HG03159 (cell line): ENCODE data around the gene MT3.
A peak's percentile ranks its signal among the peaks of the same experiment; 100 is the strongest.

Experiments used
- ATAC-seq: cut with Tn5 transposase; IDR thresholded peaks from one replicate; pipeline ENCODE4 v1.9.1; 2021; ENCODE audit warnings: mild to moderate bottlenecking, moderate library complexity; ENCODE audit not compliant: unreplicated experiment

MT3 gene

GRCh38 chr16:56628486-56629350 lies 39.4 kb downstream of the MT3 start:
- no peak for ATAC-seq

GRCh38 chr16:56629531-56629930 lies 40.2 kb downstream of the MT3 start:
- no peak for ATAC-seq

GRCh38 chr16:56630134-56630533 lies 40.8 kb downstream of the MT3 start:
- peak; percentile 78 for ATAC-seq

- ATAC-seq = no peak
Measured at GRCh38 chr16:56631197-56631596, 41.9 kb downstream of the MT3 start.

- no peak for ATAC-seq
Measured at GRCh38 chr16:56631832-56632155, 42.5 kb downstream of the MT3 start.

- no peak for ATAC-seq
Measured at GRCh38 chr16:56632156-56632847, 43.0 kb downstream of the MT3 start, which contains the start of gene MT1M. TSS of gene MT1M (plus strand) at chr16:56632659. CDS start at chr16:56632732, 73 bp downstream.

- no peak for ATAC-seq
Measured at GRCh38 chr16:56632848-56633365, 43.6 kb downstream of the MT3 start.

GRCh38 chr16:56633535-56633934 lies 44.2 kb downstream of the MT3 start:
- ATAC-seq = no peak

GRCh38 chr16:56634715-56635440 lies 45.5 kb downstream of the MT3 start:
- ATAC-seq = no peak

- ATAC-seq = no peak
Measured at GRCh38 chr16:56635441-56635967, 46.2 kb downstream of the MT3 start.

- ATAC-seq = no peak
Measured at GRCh38 chr16:56636616-56637413, 47.5 kb downstream of the MT3 start.

- no peak for ATAC-seq
Measured at GRCh38 chr16:56637814-56638750, 48.8 kb downstream of the MT3 start, which contains the start of gene MT1A. TSS of gene MT1A (plus strand) at chr16:56638666. CDS start at chr16:56638739, 73 bp downstream.

- no peak for ATAC-seq
Measured at GRCh38 chr16:56639045-56639444, 49.7 kb downstream of the MT3 start.

- no peak for ATAC-seq
Measured at GRCh38 chr16:56640076-56640475, 50.7 kb downstream of the MT3 start.
